NCI-H510A treated with DMSO at 0.1 percent for 48 hours (cell line): ENCODE data around the gene ZNF511.

Source experiments
- DNase-seq: peaks from one replicate; lab custom pipeline; 2025; lab: John Stamatoyannopoulos, UW

ZNF511 gene

DNA sequence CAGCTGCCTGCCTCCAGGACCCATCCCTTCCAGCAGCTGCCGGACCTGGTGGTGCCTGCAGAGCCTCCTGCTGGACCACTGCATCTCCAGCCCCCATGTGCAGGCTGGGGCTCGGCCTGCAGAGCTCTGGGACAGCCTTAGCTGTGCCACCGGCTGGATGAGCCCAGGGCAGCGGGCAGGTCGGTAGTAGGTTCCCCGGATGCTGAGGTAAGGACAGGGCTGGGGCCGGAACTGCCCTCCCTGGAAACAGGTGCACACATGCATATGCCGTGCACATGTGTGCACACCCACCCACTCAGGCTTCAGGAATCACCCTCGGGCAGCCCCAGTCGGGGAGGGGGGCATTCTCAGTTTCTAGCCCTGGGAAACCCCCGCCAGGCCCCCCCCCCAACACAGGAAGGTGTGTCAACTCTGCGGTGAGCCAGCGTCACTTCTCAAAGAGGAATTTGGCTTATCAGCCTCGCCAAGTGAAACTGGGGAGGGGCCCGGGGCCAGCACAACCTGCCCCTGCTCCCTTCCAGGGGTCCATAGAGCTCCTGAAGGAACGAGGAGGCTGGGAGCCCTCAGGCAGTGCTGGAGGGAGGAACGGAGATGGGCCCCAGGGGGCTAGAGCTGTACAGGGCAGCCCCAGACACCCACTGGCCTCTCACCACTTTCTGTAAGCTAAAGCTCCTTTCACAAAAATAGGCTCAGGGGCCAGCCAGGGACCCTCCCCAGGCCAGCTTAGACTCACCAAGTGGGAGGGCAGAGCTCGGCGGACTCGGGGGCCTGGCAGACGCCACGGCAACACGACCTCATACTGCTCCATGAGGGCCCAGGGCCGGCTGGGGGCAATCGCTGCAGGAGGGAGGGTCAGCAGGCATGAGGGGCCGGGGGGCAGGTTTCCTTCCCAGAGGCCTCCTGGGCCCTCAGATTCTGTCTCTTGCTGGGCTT is 33.7 kb upstream of the ZNF511 start:
- no peak for DNase-seq

DNA sequence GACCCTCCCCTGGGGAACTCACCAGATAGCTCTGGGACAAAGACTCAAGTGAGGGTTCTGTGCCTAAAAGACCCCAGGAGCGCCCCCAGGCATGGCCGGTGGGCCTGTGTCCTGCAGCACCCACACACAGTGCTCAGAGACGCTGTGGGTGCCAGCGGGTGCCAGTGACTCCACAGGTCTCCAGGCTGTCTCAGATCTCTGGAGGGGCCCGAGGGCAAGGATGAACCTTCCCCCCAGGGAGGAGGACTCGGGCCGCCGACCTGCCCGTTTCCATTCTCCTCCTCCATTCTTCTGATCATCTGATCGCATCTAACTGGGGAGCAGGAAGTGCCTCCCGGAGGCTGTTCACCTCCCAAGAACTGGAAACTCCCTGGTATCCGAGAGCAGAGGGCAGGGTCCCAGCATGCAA is 33.0 kb upstream of the ZNF511 start:
- DNase-seq: no peak

DNA sequence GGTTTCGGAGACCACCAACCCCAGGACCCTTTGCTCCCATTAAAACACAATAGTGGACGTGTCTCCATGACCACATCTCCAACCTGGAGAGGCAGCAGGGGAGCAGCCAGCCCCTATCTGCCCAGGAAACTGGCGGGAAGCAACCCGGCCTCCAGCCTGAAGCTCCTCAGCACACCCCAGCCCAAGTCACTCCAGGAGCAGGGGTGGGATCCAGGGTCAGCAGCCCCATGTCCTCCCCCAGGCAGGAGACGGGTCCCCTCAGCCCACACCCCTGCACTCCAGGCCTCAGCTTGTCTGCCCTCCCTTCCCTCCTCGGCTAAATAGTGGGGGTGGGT is 32.6 kb upstream of the ZNF511 start:
- no peak for DNase-seq

DNA sequence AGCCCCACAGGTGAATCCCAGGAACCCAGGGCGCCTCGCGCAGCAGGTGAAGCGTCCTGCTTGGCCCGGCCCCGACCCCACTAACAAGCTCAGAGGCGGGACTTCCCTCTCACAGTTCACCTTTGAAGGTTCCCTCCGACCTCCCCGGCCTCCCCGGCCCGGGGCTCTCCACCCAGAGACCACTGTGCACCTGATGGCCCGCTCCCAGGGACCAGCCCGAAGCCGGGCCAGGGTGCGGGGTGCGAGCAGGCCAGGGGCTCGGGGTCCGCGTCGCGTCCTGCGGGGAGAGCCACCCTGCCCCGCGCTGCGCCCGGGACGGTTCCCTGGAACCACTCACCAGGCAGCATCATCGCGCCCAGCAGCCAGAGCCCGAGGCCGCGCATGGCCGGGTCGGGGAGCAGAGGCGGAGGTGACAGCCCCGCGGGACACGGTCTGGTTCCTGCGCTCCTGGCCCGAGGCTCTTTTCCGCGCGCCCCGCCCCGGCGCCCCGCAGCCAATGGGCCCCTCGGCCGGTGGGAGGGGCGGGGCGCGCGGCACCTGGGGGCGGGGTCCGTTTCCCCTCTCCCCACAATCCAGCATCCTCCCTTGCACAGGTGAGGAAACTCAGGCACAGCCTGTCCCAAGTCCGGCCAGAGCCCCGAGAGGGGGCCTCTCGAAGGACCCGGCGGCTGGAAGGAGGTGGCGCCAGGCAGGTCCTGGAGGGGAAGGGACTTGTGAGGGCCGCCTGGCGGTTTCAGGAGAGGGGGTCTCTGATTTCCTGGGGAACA is 32.1 kb upstream of the ZNF511 start, which contains the start of gene ADAM8:
Gene ADAM8 (minus strand): TSS at position 434 of the 767 bp plus-strand sequence. CDS start 51 bp downstream, at position 383.
- no peak for DNase-seq

DNA sequence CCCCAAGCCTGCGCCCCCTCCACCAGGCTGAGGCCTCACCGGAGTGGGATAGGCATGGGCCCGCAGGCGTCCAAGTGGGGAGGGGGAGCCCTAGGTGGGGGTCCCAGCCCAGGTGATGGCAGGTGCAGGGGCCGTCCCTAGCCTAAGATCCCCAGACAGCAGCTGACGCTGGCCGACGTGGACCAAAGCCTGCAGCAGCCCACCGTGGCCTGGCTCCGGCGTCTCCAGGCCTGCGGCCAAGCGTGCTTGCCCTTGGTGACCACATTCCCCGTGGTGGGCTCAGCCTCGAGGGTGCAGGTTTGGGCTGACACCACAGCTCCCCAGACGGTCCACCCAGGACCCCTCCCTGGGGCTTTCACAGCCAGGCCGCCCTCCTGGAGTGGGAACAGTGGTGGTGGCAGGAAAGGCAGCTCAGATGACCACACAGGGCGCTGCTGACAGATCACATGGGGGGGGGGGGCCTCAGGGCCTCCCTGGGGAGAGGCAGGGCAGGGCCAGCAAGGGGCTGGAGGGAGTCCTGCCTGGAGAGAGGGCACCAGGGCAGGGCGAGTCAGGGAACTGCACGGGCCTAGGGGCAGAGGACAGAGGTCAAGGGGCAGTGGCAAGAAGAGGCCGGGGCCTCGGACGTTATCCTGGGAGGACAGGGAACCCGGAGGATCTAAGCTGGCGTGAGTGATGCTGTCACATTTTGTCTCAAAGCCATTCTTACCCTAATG is 31.3 kb upstream of the ZNF511 start:
- DNase-seq: no peak

DNA sequence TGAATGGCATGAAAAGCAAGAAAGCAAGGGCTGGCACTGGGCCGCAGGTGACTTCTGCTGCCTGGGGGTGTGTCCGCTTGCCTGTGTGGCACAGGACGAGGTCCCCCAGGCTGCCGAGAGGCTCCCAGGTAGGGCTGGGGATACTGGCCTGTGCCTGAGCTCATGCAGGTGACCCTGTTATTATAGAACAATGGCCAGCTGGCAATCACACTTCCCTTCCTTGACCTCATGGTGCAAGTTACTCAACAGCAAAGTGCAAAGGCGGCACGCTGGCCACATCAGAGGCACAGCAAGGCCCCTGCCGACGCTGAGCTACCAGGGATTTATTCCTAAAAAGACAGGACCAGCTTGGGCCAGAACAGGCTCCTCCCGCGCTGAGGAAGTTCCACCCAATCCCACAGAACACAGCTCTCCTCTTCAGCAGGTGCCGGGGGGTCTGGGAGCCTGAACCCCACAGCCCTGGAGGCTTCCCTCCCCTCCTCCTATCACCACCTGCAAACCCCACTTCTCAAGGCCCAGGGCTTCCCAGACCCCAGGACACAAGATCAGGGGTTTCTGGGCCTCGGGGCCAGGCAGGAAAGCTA is 30.6 kb upstream of the ZNF511 start:
- DNase-seq: no peak

DNA sequence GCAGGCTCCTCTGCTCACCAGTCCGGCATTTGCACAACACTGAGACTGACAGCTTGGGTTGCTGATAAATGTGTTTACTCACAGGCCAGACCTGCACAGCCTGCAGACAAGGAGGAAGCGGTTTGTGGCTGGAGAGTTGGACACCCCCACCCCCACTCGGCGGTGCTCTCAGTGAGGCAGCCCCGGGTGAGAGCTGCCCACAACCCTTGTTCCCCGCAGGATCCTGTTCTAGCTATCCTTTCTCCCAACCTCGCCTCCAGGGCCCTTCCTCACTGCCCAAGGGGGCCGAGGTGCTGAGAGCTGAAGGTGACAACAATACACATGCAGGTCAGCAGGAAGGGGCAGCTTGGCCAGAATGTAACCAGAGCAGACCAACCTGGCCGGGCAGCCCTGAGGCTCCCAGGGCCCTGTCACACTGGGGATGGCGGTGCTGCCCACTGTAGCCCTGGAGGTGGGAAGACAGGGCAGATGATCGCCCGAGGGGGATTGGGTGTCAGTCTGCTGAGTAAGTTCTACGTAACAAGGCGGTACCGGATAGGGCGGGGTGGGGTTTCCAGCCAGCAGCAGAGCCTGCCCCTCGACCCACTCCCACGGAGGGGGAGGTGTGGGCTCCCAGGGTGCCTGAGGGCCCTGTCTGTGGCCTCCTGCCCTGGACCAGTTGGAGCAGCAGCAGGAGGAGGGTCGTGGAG is 30.0 kb upstream of the ZNF511 start:
- no peak for DNase-seq

DNA sequence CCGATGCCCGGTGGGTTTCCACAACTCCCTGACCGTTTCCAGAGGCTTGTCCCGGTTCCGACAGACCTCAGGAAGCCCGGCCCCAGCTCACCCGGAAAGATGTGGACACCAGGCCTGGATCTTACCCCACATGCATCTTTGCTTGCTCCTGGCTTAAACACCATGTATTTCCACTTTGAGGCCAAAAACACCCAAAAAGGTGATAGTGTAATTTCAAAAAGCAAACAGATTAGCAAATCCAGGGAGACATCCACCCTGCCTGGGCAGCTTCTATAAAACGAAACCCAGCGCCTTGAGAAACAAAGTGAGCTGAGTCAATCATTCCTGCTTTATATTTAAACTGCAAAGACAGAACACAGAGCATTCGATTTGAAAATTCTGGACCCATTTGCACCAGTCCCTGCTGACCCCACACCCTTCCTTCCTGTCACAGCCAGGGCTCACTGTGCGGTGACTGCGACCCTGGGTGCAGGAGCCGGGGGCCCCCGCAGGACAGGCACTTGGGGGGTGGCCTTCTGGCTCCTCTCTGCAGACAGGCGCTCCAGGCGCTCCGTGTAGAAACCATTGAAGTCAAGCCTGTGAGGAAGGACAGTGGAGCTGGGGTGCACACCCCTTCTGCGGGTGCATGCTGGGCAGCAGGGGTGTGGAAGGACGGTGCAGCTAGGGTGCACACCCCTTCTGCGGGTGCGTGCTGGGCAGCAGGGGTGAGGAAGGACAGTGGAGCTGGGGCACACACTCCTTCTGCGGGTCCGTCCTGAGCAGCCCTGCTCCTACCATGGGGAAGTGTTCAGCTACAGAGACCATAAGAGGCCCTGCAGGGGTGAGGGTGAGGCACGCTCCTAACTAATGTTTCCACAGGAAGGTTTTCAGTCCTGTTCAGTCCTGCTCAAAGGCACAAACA is 29.1 kb upstream of the ZNF511 start:
- no peak for DNase-seq

DNA sequence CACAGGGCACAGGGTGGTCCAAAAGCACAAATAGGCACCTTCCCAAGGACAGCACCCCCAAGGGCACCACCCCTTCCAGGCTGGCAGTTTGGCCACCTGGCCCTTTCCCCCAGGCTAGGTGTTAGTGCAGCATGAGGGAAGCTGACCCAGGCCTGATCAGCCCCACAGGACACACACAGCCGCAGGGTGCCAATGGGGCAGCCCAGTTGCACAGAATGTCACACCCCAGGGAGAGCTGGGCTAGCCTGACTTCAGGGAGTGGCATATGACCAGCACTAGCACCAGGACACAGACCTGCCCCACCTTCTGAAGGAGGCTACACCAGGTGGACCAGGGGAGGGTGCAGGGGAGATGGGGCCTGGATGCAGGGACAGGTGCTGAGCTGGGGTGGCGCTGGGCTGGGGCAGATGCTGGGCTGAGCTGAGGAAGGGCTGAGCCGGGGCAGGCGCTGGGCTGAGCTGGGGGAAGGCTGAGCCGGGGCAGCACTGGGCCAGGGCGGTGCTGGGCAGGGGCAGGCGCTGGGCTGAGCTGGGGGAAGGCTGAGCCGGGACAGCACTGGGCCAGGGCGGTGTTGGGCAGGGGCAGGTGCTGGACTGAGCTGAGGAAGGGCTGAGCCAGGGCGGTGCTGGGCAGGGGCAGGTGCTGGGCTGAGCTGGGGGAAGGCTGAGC is 28.2 kb upstream of the ZNF511 start:
- DNase-seq: no peak

DNA sequence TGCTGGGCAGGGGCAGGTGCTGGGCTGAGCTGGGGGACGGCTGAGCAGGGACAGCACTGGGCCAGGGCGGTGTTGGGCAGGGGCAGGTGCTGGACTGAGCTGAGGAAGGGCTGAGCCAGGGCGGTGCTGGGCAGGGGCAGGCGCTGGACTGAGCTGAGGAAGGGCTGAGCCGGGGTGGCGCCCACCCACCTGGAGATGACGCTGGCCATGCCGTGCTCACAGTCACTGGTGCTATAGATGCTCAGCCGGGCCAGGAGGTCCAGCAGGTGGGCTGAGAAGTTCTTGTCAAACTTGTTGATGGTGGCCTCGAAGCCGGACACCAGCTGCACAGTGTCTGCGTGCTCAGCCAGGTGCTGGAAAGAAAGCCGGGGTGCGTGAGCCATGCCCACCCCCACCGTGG is 27.6 kb upstream of the ZNF511 start:
- no peak for DNase-seq

DNA sequence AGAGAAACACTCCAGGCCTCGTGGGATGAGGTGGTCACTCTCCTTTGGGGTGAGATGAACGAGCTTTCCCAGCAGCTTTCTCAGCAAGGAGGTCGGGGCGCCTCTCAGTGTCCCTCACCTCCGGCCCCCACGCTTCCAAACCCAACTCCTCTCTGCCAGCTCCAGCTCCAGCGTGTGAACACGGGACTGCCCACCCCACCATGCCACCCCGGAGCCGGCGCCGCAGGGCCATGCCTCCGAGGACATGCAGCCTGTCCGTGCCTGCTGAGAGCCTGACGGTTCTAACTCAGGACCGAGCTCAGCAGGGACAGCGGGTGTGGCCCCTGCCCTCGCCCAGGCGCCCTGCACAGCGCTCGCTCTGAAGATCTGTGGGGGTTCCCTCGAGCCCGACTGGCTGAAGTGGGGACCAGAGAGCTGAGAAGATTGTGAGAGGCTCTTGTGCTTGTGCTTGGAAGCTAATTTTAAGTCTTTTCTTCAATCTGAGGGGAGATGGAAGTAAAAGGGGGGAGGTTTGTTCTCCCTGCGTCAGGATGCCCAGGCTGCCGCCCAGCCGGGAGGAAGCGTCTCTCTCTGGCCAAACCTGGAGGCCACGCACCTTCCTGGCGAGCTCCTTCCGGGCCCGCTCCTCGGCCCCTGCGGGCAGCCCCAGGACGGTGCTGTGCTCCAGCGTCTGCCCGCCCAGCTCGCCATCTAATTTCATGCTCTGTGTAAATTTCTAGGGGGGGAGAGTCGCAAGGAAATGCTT is 26.9 kb upstream of the ZNF511 start:
- DNase-seq: no peak

DNA sequence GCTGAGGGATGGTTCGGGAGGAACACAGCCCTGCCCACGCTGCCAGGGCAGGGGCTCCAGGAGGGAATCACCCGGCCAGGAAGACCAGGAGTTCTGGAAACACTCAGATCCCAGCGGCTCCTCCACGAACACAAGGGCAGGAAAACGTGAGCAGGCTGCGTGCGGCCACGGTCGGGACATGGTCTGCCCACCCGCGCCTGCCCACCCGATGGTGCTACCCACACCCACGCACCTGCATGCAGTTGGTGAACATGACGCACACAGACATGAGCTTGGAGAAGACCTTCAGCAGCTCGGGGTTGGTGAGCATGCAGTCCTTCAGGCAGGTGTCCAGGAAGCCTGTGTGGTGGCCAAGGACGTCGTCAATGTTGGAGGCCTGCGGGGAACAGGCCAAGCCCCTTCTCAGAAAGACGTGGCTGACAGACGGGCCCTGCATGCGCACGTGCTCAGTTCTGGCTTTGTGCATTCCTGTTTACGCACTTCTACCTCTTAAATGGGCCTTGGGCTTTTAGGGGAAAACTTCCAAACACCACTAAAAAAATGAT is 25.8 kb upstream of the ZNF511 start:
- no peak for DNase-seq

DNA sequence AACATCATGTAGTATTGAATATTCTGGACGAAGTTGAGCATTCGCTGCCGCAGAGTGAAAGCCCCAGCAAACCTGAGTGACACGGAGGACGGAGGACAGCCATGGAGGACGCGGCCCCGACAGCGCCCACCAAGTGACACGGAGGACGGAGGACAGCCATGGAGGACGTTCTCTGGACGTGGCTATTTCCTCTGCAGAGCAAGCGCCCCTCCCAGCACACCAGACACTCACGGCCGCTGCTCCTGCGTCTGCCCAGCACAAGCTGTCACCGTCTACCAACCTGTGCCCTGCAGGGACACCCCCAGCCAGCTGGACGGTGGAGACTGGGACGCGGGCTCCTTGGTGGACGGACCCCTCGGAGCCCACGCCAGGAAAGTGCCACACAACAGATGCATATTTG is 24.8 kb upstream of the ZNF511 start:
- no peak for DNase-seq

DNA sequence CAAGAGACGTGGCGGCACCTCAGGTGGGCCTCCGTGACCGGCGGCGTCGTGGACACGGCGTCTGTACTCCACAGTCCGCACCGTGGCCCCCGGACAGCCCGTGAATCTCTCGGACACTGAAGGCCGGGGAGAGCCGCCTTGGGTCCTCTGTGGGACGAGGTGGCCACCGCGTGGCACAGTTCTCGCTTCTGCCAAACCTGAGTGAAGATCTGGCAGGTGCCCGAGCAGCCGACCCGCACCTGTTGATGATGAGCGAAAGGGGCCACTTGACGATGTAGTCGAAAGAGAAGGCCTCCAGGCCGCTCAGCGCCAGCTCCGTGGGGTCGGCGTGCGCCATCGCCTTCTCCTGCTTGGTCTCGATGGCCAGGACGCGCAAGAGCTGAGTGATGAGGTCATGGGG is 23.5 kb upstream of the ZNF511 start:
- DNase-seq: no peak

DNA sequence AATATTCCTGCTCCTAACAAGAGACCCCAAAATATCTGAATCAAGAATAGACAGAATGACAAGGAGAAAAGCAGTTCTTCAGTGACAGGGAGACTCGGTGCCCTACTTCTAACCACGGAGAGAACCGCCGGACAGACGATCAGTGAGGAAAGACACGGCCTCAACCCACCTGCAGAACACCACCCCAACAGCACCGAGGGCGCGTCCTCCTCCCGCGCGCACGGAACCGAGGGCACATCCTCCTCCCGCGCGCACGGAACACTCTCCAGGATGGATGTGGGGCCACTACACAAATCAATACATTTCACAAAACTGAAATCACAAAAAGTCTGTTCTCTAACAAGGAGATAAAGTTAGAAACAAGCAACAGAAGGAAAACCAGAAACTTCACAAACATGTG is 22.3 kb upstream of the ZNF511 start:
- no peak for DNase-seq

DNA sequence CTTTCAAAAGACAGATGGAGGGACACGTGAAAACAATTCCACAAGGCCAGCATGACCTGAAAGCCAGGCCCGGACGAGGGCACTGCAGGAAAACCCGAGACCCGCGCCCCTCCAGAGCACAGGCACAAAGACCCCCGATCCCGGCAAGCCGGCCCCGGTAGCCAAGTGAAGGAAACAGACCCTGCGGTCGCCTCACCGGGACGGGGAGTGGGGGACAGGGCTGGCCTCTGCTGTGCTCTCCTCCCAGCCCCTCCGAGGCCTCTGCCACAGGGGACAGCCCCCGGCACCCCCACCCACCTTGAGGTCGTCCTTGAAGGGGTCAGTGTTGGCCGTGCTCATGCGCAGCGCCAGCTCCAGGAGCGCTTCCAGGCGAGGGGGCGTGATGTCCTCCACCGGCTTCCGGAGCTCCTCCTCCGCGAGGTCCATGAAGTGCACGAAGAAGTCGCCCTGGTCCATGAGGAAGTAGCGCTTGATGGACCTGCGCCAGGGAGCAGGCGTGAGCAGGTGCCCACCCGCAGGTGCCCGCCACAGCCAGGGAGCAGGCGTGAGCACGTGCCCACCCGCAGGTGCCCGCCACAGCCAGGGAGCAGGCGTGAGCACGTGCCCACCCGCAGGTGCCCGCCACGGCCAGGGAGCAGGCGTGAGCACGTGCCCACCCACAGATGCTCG is 20.7 kb upstream of the ZNF511 start:
- DNase-seq: no peak

DNA sequence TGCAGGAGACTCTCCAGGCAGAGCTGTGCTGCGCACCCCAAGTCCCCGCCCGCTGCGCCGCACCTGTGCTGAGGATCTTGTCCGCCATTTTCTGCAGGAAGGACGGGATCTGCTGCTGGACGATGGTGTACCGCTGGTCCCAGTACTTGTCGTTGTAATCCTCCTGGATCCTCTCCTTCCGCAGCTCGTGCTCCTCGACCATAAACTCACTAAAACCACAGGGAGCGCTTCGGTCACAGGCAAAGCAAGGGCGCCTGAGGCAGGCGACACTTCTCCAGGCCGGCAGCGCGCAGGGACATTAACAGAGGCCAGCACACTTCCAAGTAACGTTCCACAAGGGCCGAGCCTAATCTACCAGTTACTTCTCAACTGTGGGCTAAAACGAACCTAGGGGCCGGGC is 19.0 kb upstream of the ZNF511 start:
- no peak for DNase-seq
